Measurements from ENCODE around the gene KCNE2.

- no peak for TF ChIP-seq POLR2AphosphoS5 (IDR thresholded peaks at IDR 0.05; ENCODE audit: low read depth, low read length)
- no peak for TF ChIP-seq POLR2A (IDR thresholded peaks at IDR 0.05; ENCODE audit: low read depth, low read length)
These were observed 4.9 kb upstream of the KCNE2 start for GRCh38 chr21:34358866-34359265.
